GM21360 (cell line): ENCODE measurements around the gene CDC14A.
"Not testable (repeated sequence)": the region's sequence is repeated elsewhere in the genome, so short reads cannot be mapped to it uniquely, and the experiment has no call there.

Experiments
- ATAC-seq: cut with Tn5 transposase; IDR thresholded peaks from one replicate; pipeline ENCODE4 v1.9.1; 2021; ENCODE audit warnings: mild to moderate bottlenecking, moderate library complexity; ENCODE audit not compliant: unreplicated experiment

The CDC14A gene

GRCh38 chr1:100396651-100397050, 44.3 kb downstream of the CDC14A start:
- no peak for ATAC-seq

- no peak for ATAC-seq
Measured at GRCh38 chr1:100397681-100398080, 45.4 kb downstream of the CDC14A start.

- ATAC-seq, result no peak
Measured at GRCh38 chr1:100398648-100399047, 46.3 kb downstream of the CDC14A start.

GRCh38 chr1:100400404-100400803, 48.1 kb downstream of the CDC14A start:
- peak; percentile 67 for ATAC-seq

- no peak for ATAC-seq
Measured at GRCh38 chr1:100404821-100405220, 52.5 kb downstream of the CDC14A start.

GRCh38 chr1:100405902-100406301, 53.6 kb downstream of the CDC14A start:
- not testable (repeated sequence) for ATAC-seq

GRCh38 chr1:100407390-100407789, 55.1 kb downstream of the CDC14A start:
- not testable (repeated sequence) for ATAC-seq

GRCh38 chr1:100411019-100411418, 58.7 kb downstream of the CDC14A start:
- no peak for ATAC-seq

GRCh38 chr1:100411574-100411973, 59.3 kb downstream of the CDC14A start:
- no peak for ATAC-seq

- ATAC-seq, result no peak
Measured at GRCh38 chr1:100413035-100413434, 60.7 kb downstream of the CDC14A start.

- no peak for ATAC-seq
Measured at GRCh38 chr1:100414693-100415497, 62.6 kb downstream of the CDC14A start.

- no peak for ATAC-seq
Measured at GRCh38 chr1:100415498-100415778, 63.1 kb downstream of the CDC14A start.

GRCh38 chr1:100419072-100419471, 66.8 kb downstream of the CDC14A start:
- no peak for ATAC-seq

GRCh38 chr1:100422065-100422464, 69.8 kb downstream of the CDC14A start:
- no peak for ATAC-seq

- ATAC-seq, result peak; percentile 71
Measured at GRCh38 chr1:100423832-100424337, 71.6 kb downstream of the CDC14A start.

GRCh38 chr1:100428160-100428559, 75.9 kb downstream of the CDC14A start:
- no peak for ATAC-seq

- no peak for ATAC-seq
Measured at GRCh38 chr1:100430325-100430756, 78.0 kb downstream of the CDC14A start.

- ATAC-seq, result no peak
Measured at GRCh38 chr1:100431954-100432353, 79.6 kb downstream of the CDC14A start.

- no peak for ATAC-seq
Measured at GRCh38 chr1:100433563-100433962, 81.3 kb downstream of the CDC14A start.

GRCh38 chr1:100434831-100435230, 82.5 kb downstream of the CDC14A start:
- no peak for ATAC-seq

- ATAC-seq, result no peak
Measured at GRCh38 chr1:100438375-100438774, 86.1 kb downstream of the CDC14A start.

- ATAC-seq, result no peak
Measured at GRCh38 chr1:100438789-100439188, 86.5 kb downstream of the CDC14A start.
